Suprapubic skin (tissue), 2 donors: ENCODE measurements around the gene CPOX.

Experiments
- EP300 ChIP-seq: sonication (generic); formaldehyde crosslinking; IDR thresholded peaks from one replicate; pipeline ENCODE4 v1.6.1; 2017; ENCODE audit warnings: antibody characterized with exemption
- POLR2A ChIP-seq, 2 donors: fragments of 450-650 bp; IDR thresholded peaks; one replicate each; pipeline ENCODE4 v1.6.1; 2017; ENCODE audit warnings: antibody characterized with exemption in 2 of 2, mild to moderate bottlenecking in 2 of 2, moderate library complexity in 2 of 2

- no peak for TF ChIP-seq EP300
- TF ChIP-seq POLR2A (IDR thresholded peaks at IDR 0.05): no peak
Observed at GRCh38 chr3:98550833-98551232, 42.6 kb downstream of the CPOX start.
